GM19397 (cell line): ENCODE measurements around the gene C10orf88.

Source experiments
- ATAC-seq: cut with Tn5 transposase; IDR thresholded peaks from one replicate; pipeline ENCODE4 v1.9.1; 2021; ENCODE audit warnings: mild to moderate bottlenecking, moderate library complexity; ENCODE audit not compliant: unreplicated experiment

Gene C10orf88, protein sequence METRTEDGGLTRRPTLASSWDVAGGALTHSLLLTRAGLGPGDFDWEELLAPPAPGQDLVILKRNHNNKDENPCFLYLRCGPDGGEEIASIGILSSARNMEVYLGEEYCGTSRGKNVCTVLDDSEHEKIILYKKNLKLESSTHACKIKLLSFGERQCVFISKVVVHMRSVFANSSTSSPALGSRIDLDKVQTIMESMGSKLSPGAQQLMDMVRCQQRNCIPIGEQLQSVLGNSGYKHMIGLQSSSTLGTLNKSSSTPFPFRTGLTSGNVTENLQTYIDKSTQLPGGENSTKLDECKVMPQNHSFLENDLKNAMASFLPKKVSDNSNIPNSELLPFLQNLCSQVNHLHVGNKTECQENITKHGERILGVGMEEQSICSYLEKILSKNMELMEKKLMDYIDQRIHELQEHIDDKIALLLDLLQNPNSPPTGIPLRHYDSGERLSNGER

DNA sequence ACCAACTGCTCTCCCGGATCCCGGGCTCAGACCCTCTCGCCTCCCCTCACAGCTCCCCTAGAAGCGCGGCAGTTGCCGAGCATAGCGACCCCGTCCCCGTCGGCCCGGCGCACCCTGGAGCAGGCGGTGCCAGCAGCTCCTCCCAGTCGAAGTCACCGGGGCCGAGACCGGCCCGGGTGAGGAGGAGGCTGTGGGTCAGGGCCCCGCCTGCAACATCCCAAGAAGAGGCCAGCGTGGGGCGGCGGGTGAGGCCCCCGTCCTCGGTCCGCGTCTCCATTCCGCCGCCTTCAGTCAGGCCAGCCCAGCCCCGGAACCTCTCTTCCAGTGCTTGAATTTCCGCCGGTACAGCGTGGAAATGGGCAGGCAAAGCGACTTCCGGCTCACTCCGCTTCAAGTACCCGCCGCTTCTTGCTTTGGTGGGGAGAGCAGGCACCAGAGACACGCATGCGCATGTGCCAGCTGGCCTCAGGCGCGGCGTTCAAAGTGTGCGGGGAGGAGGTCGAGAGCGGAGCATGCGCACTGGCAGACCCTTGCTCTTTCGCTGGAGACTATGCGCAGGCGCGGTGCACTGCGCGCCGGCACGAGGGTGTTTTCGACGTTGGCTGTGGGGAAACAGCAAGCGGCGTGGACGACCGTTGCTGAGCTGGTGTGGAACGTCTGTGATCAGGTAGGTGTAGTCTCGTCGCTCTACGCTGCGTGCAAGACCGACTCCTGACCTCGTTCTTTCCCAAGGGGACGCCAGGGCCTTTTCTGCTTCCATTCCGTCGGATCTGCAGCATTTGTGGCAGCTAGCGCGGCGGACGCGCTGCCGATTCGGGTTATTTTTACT is at the start of gene C10orf88:
C10orf88 (minus strand) TSS at position 326 of the 829 bp plus-strand sequence; CDS start at position 277, 49 bp downstream.
- peak; percentile 94 for ATAC-seq

DNA sequence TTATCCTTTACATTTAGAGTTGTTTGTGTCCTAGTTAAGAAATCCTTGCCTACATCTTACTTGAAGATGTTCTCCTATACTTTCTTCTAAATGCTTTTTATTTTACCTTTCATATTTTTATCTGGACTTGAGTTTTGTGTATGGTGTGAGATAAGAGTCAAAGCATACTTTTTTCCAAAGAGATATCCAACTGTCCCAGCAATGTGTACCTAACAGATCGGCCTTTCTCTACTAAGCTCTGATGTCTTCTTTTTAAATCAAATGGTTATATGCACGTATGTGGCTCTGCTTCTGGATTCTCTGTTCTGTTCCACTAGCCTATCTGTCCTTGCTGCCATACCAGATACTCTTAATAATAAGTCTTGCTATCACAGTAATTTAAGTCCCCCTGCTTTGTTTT is 47.3 kb upstream of the C10orf88 start:
- ATAC-seq, result no peak

DNA sequence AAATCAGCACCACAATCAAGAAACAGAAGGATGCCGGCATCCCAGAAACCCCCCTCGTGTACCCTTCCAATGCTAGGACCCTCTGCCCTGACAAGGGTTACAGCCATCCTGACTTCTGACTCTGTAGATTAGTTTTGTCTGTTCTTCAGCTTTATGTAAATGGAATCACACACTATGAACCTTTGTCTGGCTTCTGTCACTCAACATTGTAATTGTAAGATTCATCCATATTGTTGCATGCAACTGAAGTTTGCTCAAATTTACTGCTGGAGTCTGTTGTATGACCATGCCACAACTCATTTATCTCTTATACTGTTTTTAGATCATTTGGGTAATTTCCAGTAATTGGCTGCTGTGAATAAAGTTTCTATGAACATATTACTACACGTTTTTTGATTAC is 46.1 kb upstream of the C10orf88 start:
- ATAC-seq, result no peak

DNA sequence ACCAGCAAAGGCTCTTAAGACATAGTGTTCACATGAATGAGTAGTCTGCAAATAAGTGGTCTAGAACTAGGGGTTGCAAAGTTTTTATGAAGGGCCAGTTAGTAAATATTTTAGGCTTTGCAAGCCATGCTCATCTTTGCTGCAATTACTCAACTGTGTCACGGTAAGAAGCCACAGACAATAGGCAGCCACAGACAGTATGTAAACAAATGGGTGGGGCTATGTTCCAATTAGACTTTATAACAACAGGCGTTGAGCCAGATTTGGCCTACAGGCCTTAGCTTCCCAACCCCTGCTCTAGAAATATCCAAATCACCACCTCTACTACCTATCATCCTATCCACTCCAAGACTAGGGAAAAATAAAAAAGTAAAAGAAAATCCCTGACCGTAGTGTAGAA is 45.3 kb upstream of the C10orf88 start:
- no peak for ATAC-seq

DNA sequence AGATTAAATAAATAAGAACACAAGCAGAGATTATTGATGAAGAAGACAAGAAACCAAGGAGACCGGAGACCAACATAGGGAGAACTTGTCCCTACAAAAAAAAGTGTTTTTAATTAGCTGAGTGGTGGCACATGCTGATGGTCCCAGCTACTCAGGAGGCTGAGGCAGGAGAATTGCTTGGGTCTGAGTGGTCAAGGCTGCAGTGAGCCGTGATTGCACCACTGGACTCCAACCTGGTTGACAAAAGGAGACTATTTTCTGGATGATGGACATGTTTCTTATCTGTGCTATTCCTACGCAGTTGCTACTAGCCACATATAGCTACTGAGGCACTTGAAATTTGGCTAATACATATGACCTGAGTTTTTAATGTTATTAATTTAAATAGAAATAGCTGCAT is 44.9 kb upstream of the C10orf88 start:
- ATAC-seq, result no peak

DNA sequence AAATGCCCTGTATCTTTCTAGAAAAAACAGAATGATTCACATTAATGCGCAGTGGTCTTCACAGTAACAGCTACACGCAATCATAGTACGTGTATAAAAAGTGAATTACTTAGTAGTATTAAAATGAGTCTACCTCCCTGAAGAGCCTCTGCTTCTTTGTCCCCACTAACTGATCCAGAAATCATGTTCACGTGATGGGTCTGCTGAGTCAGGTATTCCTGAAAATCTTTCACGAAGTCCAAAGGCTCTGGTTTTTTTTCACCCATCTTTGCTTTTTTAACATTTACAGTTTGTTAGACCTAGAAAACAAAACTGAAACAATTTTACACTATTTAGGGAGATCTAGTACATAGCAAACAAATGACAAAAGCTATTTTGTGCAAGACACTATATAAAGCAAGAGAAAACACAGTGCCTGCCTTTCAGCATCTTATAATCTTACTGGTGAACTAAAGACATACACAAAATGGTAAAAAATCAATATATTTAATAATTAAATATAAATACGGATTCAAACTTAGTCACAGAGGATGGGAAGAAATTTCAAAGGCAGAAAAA is 44.4 kb upstream of the C10orf88 start:
- no peak for ATAC-seq

DNA sequence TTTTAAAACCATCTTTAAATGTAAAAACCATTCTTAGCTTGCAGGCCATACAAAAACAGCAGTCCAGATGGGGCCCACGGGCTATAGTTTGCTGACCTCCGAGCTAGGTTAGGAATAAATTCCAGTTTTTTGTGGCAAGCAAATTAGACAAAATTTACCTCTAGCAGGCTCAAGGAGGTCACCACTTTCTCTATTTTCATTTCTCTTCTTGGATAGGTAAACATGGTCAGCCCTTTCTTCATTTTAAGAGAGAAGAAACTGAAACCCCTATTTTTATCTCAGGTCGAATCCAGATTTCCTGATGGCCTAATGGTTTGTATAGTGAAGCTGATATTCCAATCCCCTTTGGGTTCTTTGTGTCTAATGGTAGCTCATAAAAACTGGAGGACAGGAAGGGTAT is 43.8 kb upstream of the C10orf88 start:
- no peak for ATAC-seq

DNA sequence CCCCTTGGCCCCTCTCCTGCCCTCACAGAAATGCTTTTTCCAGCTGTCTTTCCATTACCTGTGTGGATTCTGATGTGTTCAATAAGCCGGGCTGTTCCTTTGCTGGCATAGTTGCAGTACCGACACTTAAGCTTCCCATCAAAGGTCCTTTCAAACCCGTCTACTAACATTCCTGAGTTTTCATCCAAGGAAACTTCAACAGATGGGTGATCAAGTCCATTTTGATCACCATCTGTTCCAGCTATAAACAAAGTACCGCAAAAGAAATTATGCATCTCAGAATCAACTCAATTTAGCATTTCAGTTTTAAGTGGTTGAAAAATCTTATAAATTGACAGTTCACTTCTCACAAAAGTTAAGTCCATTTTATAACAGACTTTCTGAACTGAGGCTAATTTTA is 41.9 kb upstream of the C10orf88 start:
- no peak for ATAC-seq

DNA sequence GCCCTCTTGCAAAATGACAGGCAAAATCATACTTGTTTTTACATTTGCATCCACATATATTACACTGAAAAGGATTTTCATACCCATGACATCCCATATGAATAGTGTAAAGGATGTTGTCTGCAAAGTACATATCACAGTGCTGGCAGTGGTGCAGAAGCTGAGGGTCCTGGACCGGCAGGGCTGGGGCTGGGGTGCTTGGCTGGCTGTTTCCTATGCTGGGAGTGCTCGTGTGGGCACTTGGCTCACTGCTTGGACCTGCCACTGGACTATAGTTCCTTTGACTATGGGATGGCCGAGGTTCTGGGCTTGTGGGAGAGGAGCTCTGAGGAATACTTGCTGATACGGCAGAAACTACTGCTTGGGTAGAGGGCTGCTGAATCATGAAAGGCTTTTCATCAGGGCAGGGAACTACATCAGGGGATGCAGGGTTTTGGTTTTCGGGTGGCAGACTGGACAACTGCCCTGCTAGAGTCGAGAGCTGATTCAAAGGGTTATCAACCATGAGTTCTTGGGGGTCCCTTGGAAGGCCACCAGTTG is 39.8 kb upstream of the C10orf88 start:
- ATAC-seq, result no peak

DNA sequence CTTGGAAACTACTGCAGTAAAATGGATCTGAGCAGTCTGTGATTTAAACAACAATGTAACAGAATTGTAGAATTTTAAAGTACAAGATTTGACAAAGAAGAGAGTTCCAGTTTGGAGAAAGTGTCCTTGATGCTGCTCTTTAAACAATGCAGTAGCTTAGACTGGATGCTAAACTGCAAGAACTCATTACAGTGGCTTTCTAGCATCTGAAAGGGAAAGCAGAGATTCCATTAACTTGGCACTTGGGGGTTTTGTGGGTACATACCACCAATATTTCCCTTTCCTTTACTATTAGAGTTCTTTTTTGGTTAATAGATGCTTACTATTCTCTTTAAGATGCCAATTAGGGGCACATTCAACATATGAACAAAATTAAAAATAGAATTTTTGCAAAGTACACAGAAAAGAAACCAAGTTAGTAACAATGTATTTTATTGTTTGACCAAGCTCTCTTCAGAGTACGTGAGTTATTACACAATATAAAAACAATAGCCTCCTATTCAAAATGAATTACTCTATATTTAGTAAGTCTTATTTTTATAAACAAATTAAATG is 38.1 kb upstream of the C10orf88 start:
- ATAC-seq, result no peak

DNA sequence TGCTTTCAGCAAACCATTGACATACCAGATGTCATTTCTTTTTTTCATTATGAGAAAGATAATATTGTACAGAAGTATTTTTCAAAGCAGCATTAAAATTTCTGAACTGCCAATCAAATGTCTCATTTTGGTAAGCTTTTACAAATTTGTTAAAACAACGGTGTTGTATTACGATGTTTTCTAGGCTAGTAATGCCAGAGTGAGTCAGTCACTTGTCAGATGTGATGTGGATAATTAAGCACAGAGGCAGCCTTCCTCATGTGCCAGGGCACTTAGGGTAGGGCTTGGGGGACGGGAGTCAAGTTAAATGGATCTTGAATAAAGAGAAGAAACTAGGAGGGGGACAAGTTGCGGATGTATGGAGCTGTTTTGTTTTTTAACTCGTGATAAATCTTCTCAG is 36.3 kb upstream of the C10orf88 start:
- no peak for ATAC-seq

DNA sequence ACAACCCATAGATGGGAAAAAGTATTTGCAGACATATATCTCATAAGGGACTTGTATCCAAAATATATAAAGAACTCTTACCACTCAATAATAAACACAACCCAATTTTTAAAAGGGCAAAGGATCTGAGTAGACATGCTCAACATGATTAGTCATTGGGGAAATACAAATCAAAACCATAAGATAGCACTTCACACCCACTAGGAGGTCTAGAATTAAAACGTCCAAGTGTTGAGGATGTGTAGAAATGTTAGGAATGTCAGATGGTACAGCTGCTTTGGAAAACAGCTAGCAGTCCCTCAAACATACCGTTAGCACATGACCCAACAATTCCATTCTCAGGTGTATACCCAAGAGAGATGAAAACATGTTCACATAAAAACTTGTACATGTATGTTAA is 34.5 kb upstream of the C10orf88 start:
- no peak for ATAC-seq

DNA sequence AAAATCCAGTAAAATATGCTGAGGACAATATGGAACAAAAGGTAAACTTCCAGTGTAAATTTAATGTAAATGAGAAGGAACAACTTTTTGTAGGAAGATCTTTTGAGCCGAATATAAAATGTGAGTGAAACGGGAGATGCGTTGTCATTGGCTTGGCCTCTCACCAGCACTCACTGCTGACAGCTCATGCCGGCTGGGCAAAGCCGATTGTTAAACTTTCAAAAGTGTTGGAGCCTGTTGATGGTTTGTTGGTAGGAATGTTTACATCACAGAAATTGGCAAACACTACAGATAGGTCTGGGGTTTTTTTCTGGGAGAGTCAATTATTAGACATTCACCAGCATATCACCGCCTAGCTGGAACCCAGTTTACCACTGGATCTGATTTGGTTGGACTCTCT is 32.3 kb upstream of the C10orf88 start:
- ATAC-seq, result no peak

DNA sequence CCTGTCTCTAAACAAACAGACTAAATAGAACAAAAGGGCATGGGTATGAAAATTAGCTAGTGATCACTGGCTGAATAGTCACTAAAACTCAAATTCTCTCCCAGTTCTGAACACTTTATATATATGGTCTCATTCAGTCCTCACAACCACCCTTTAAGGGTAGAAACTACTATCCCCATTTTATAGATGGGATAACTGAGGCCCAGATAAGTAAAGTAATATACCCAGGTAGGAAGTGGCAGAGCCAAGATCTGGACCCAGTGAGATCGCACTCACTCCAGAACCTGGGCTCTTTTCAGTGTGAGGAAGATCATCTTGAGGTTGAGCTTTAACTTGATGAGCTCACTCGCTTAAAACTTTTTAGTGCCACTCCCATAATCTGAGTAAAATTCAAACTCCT is 30.7 kb upstream of the C10orf88 start:
- no peak for ATAC-seq

DNA sequence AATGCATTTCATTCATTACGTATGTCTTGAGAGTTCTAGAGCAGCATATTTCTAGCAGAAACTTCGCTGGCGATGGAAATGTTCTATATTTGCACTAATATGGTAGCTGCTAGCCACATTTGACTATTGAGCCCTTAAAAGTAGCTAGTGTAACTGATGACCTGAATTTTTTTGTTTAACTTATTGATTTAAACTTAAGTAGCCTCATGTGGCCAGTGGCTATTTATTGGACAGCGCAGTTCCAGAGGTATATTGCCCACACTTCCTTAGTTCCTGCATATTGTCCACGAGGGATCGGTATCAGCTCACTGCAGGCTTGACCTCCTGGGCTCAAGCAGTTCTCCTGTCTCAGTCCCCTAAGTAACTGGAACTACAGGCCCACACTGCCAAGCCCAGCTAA is 29.9 kb upstream of the C10orf88 start:
- no peak for ATAC-seq

DNA sequence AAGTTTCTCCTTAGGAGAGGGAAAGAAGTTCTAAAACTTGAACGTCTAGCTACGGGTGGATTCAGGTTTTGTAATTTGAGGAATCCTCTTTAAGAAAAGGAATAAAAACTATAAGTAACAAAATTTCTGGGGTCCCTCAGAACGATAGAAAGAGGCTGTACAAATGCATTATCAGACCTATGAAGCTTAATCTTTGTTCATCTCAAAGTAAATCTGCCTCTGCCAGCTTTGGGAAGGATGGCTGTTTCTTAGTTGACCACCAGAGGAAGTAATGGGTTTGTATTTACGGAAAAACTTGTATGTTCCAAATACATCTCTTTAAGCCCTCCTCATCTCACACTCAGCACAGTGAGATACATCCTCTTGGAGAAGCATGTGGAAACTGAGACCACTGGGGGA is 27.0 kb upstream of the C10orf88 start:
- no peak for ATAC-seq

DNA sequence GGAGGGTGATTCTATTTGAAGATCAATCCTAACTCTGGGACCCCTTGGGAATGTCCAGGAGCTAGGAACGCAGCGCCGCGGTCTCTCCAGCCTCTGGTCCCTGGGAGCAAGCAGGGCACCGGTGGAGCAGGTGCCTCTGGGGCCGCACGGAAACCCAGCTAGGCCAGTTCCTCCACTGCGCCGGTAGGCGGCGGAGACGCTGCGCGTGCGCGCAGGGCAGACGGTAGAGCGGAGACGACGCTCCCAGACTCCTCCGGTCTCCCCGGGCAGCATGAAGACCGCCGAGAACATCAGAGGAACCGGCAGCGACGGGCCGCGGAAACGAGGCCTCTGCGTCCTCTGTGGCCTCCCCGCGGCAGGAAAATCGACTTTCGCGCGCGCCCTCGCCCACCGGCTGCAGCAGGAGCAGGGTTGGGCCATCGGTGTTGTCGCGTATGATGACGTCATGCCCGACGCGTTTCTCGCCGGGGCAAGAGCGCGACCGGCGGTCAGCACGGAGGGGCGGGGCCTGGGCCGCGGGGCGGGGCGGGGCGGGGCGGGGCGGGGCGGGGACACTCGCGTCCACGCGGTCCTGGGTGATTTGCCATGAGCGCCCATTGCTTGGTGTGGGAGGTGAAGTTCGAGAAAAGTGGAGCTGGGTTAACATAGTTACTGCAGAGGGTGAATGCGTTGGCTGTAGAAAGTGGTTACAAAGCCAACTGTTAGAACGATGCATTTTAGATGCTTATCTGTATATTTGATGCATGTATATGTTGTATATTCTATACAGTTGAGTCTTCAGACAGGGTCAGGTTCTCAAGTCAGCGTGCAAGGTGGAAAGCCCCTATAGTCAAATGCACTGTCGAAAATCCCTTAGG is 26.4 kb upstream of the C10orf88 start, which contains the start of gene PSTK:
PSTK (plus strand) TSS at position 193 of the 857 bp plus-strand sequence; CDS start at position 272, 79 bp downstream.
- ATAC-seq, result peak; percentile 98

DNA sequence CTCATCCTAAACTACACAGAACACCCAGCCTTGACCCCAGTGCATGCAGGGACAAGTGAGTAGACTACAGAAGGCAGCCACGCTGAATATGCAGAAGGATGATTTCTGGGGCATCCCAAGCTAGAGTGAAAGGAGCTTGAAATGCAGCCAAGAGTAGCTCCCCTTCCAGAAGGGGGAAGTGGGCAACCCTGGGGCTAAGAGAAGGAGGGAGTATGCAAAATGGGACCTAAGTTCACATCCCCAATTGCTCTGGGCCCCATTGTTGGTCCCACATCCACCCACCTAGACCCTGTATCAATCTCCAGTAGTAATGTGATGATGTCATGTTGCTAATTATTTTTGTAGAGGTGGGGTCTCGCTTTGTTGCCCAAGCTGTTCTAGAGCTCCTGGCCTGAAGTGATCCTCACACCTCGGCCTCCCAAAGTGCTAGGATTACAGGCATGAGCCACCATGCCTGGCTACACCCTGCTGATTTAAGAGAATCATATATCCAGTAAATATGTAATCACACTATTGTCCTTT is 20.6 kb upstream of the C10orf88 start:
- ATAC-seq, result no peak

DNA sequence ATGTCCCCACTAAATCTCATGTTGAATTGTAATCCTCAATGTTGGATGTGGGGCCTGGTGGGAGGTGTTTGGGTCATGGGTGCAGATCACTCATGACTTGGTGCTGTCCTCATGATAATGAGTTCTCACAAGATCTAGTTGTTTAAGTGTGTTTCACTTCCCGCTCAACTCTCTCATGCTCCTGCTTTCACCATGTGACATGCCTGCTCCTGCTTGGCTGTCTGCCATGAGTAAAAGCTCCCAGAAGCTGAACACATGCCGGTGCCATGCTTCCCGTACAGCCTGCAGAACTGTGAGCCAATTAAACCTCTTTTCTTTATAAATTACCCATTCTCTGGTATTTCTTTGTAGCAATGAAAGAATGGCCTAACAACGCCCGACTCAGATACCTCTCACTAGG is 20.0 kb upstream of the C10orf88 start:
- ATAC-seq, result no peak

DNA sequence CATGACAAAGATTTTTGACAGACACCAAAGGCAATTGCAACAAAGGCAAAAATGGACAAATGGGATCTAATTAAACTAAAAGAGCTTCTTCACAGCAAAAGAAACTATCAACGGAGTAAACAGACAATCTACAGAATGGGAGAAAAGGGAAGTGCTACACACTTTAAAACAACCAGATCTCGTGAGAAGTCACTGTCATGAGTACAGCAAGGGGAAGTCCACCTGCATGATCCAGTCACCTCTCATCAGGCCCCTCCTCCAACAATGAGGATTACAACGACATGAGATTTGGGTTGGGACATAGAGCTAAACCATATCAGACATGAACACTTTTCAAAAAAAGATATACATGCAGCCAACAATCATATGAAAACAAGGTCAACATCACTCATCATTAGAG is 14.7 kb upstream of the C10orf88 start:
- ATAC-seq, result no peak
